Measurements from ENCODE around the gene EVC. TPM values are rescaled to one million over a fixed set of nuclear protein-coding genes. Genes with fewer than 3 reads are reported as not detected.

EVC gene
- total RNA-seq, 4 donors from 2014 or later, result 23.0 to 54.1 (median 30.0) TPM

GRCh38 chr4:5782829-5783476, 72.0 kb downstream of the EVC start:
- no peak for TF ChIP-seq EP300 (IDR thresholded peaks at IDR 0.05)
- no peak for TF ChIP-seq POLR2AphosphoS5 (IDR thresholded peaks at IDR 0.05)
- Histone ChIP-seq H3K4me1 (no peaks in the 10 kb centered on the region), H3K36me3 (peaks cover 28% of the 10 kb centered on the region), H3K4me3 (no peak overlapping the region), H3K27me3 (no peaks in the 10 kb centered on the region), H3K9me3 (no peaks in the 10 kb centered on the region), H3K27ac (no peak overlapping the region)
- WGBS, result 98% methylated on average over 6 of the region's 6 CpGs
- DNase-seq (ENCODE audit: low spot score in 2 of 2), result peak in 1 of 2 donors; percentile 16

DNA sequence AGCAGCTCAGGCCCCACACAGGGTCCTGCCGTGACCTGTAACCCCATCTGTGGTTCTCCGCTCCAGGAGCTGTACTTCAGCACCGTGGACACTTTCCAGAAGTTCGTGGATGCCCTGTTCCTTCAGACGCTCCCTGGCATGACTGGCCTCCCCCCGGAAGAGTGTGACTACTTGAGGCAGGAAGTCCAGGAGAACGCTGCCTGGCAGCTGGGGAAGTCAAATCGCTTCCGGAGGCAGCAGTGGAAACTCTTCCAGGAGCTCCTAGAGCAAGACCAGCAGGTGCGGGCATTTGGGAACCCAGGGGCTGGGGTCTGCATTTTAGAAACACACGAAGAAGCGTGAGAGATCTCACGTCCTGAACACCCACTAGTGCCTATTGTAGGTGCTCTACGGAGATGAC, 72.5 kb downstream of the EVC start:
- no peaks in the 10 kb centered on the region for H3K4me1 ChIP-seq
- no peaks in the 10 kb centered on the region for H3K9me3 ChIP-seq
- no peak overlapping the region for H3K27ac ChIP-seq
- WGBS, result 75% methylated on average over 7 of the region's 14 CpGs
- DNase-seq (ENCODE audit: low spot score in 2 of 2), result peak in 1 of 2 donors; percentile 69
- peaks cover 31% of the 10 kb centered on the region for H3K36me3 ChIP-seq
- no peaks in the 10 kb centered on the region for H3K27me3 ChIP-seq
- no peak overlapping the region for H3K4me3 ChIP-seq
- no peak for TF ChIP-seq POLR2A (IDR thresholded peaks at IDR 0.05)
- TF ChIP-seq, protein P1, sequence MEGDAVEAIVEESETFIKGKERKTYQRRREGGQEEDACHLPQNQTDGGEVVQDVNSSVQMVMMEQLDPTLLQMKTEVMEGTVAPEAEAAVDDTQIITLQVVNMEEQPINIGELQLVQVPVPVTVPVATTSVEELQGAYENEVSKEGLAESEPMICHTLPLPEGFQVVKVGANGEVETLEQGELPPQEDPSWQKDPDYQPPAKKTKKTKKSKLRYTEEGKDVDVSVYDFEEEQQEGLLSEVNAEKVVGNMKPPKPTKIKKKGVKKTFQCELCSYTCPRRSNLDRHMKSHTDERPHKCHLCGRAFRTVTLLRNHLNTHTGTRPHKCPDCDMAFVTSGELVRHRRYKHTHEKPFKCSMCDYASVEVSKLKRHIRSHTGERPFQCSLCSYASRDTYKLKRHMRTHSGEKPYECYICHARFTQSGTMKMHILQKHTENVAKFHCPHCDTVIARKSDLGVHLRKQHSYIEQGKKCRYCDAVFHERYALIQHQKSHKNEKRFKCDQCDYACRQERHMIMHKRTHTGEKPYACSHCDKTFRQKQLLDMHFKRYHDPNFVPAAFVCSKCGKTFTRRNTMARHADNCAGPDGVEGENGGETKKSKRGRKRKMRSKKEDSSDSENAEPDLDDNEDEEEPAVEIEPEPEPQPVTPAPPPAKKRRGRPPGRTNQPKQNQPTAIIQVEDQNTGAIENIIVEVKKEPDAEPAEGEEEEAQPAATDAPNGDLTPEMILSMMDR (IDR thresholded peaks at IDR 0.05), result no peak
- no peak for TF ChIP-seq EP300 (IDR thresholded peaks at IDR 0.05)
- TF ChIP-seq POLR2AphosphoS5 (IDR thresholded peaks at IDR 0.05), result no peak

GRCh38 chr4:5784021-5784420, 73.0 kb downstream of the EVC start:
- Histone ChIP-seq H3K4me3 (no peak overlapping the region), H3K36me3 (peaks cover 35% of the 10 kb centered on the region), H3K4me1 (no peaks in the 10 kb centered on the region), H3K27ac (no peak overlapping the region), H3K27me3 (no peaks in the 10 kb centered on the region), H3K9me3 (no peaks in the 10 kb centered on the region)
- whole genome bisulfite sequencing, result 87% methylated on average over 6 of the region's 6 CpGs
- peak in 1 of 2 donors; percentile 11 for DNase-seq (ENCODE audit: low spot score in 2 of 2)
- TF ChIP-seq, protein P1 (IDR thresholded peaks at IDR 0.05), result no peak
- TF ChIP-seq POLR2A (IDR thresholded peaks at IDR 0.05) (no peak), EP300 (IDR thresholded peaks at IDR 0.05) (no peak), POLR2AphosphoS5 (IDR thresholded peaks at IDR 0.05) (no peak)

- Histone ChIP-seq H3K27ac (no peak overlapping the region), H3K36me3 (peaks cover 37% of the 10 kb centered on the region), H3K4me1 (no peaks in the 10 kb centered on the region), H3K4me3 (no peak overlapping the region), H3K9me3 (no peaks in the 10 kb centered on the region), H3K27me3 (no peaks in the 10 kb centered on the region)
- TF ChIP-seq POLR2AphosphoS5 (IDR thresholded peaks at IDR 0.05) (no peak), EP300 (IDR thresholded peaks at IDR 0.05) (no peak), POLR2A (IDR thresholded peaks at IDR 0.05) (no peak)
- TF ChIP-seq, protein P1 (IDR thresholded peaks at IDR 0.05), result no peak
- peak in 1 of 2 donors; percentile 18 for DNase-seq (ENCODE audit: low spot score in 2 of 2)
- 82% methylated on average over 9 of the region's 9 CpGs for WGBS
Observed at GRCh38 chr4:5784960-5785611, 74.1 kb downstream of the EVC start.

- peaks cover 37% of the 10 kb centered on the region for H3K36me3 ChIP-seq
- no peaks in the 10 kb centered on the region for H3K27me3 ChIP-seq
- WGBS, result 86% methylated on average over 9 of the region's 9 CpGs
- TF ChIP-seq EP300 (IDR thresholded peaks at IDR 0.05) (no peak), POLR2A (IDR thresholded peaks at IDR 0.05) (no peak), POLR2AphosphoS5 (IDR thresholded peaks at IDR 0.05) (no peak)
- TF ChIP-seq, protein P1 (IDR thresholded peaks at IDR 0.05), result no peak
- no peak overlapping the region for H3K4me3 ChIP-seq
- H3K27ac ChIP-seq, result no peak overlapping the region
- DNase-seq (ENCODE audit: low spot score in 2 of 2), result peak in 1 of 2 donors; percentile 13
- H3K4me1 ChIP-seq, result no peaks in the 10 kb centered on the region
- H3K9me3 ChIP-seq, result no peaks in the 10 kb centered on the region
Observed at GRCh38 chr4:5785806-5786680, 75.0 kb downstream of the EVC start.

Data from suprapubic skin (tissue), 4 donors.